ENCODE data around the gene HOXC12.
A peak's percentile ranks its signal among the peaks of the same experiment; 100 is the strongest.

Gene HOXC12

GRCh38 chr12:53973236-53974042 is 18.7 kb downstream of the HOXC12 start (continued):
- no peak for TF ChIP-seq ZNF449 (tag by site-specific recombination; IDR thresholded peaks at IDR 0.05)
- TF ChIP-seq ZNF843 (tag by site-specific recombination; IDR thresholded peaks at IDR 0.05): no peak
- no peak for TF ChIP-seq ZNF623 (tag by site-specific recombination; IDR thresholded peaks at IDR 0.05)
- no peak for TF ChIP-seq KLF7 (tag by site-specific recombination; IDR thresholded peaks at IDR 0.05; ENCODE audit: borderline replicate concordance)
- no peak for TF ChIP-seq ZNF621 (tag by site-specific recombination; IDR thresholded peaks at IDR 0.05)
- TF ChIP-seq BCL11A (tag by site-specific recombination; IDR thresholded peaks at IDR 0.05; ENCODE audit: low read depth): no peak
- no peak for TF ChIP-seq WT1 (tag by site-specific recombination; IDR thresholded peaks at IDR 0.05)
- peak; percentile 90 for TF ChIP-seq ZFHX2 (tag by site-specific recombination; conservative IDR thresholded peaks at IDR 0.05)
- TF ChIP-seq PRDM6 (tag by site-specific recombination; IDR thresholded peaks at IDR 0.05): no peak
- TF ChIP-seq ZNF660 (tag by site-specific recombination; IDR thresholded peaks at IDR 0.05): peak; percentile 41; the same call in 1 of the 2 replicates
- peak; percentile 75 for TF ChIP-seq ZBTB17 (tag by site-specific recombination; IDR thresholded peaks at IDR 0.05)
- TF ChIP-seq PATZ1 (tag by site-specific recombination; IDR thresholded peaks at IDR 0.05): peak; percentile 65
- peak; percentile 58; the same call in 1 of the 2 replicates for TF ChIP-seq ZNF335 (tag by site-specific recombination; conservative IDR thresholded peaks at IDR 0.05)
- TF ChIP-seq ZNF214 (tag by site-specific recombination; IDR thresholded peaks at IDR 0.05; ENCODE audit: borderline replicate concordance): no peak
- peak; percentile 67 for TF ChIP-seq SP3 (tag by site-specific recombination; IDR thresholded peaks at IDR 0.05)
- TF ChIP-seq ZNF600 (tag by site-specific recombination; IDR thresholded peaks at IDR 0.05): peak; percentile 54; the same call in 1 of the 2 replicates
- TF ChIP-seq ZNF26 (tag by site-specific recombination; IDR thresholded peaks at IDR 0.05): no peak
- 0 out of 2 replicates have a peak, but pooled peaks have one; percentile 29 for TF ChIP-seq ZNF561 (tag by site-specific recombination; IDR thresholded peaks at IDR 0.05; ENCODE audit: borderline replicate concordance)
- TF ChIP-seq ZNF677 (tag by site-specific recombination; IDR thresholded peaks at IDR 0.05): no peak
- TF ChIP-seq PRDM10 (tag by site-specific recombination; IDR thresholded peaks at IDR 0.05): peak; percentile 80
- TF ChIP-seq ZNF362 (tag by site-specific recombination; IDR thresholded peaks at IDR 0.05): no peak
- no peak for TF ChIP-seq ZNF670 (tag by site-specific recombination; IDR thresholded peaks at IDR 0.05; ENCODE audit: low read depth)
- TF ChIP-seq ZNF596 (tag by site-specific recombination; IDR thresholded peaks at IDR 0.05): peak; percentile 32; the same call in 1 of the 2 replicates
- no peak for TF ChIP-seq ZNF560 (tag by site-specific recombination; IDR thresholded peaks at IDR 0.05; ENCODE audit: borderline replicate concordance)

All from HEK293 (cell line).